Stimulated activated CD4-positive, alpha-beta T cell treated with anti-CD3 and anti-CD28 coated beads, Interleukin-4, amount 100 ng/mL, for 1 hour (primary cell): Measurements from ENCODE around the gene CD33.

Source experiments
- DNase-seq: peaks from one replicate; pipeline ENCODE4 v3.0.0-alpha.2; 2020

CD33 gene

GRCh38 chr19:51259348-51260245, 34.7 kb downstream of the CD33 start:
- DNase-seq: peak; percentile 37

DNA sequence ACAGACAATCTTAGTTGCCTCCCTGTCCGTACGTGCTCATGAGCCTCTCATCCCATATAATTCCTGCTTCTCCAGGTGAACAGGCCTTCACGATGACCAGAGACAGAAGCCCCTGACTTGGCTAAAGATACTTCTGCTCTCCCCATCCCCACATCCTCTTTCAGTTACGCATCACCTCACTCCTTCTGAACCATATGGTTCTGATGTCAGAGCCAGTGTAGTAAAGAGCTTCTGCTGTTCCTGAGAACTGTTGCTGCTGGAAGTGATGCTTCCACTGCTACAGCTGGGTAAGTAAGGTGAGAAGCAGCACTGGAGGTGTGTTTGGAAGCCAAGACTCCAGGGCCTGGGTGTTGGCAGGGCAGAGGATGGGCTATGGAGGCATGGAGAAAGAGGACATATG, 38.9 kb downstream of the CD33 start:
- DNase-seq: no peak

GRCh38 chr19:51271067-51271466, 46.2 kb downstream of the CD33 start:
- no peak for DNase-seq

GRCh38 chr19:51272183-51272810, 47.4 kb downstream of the CD33 start:
- no peak for DNase-seq

DNA sequence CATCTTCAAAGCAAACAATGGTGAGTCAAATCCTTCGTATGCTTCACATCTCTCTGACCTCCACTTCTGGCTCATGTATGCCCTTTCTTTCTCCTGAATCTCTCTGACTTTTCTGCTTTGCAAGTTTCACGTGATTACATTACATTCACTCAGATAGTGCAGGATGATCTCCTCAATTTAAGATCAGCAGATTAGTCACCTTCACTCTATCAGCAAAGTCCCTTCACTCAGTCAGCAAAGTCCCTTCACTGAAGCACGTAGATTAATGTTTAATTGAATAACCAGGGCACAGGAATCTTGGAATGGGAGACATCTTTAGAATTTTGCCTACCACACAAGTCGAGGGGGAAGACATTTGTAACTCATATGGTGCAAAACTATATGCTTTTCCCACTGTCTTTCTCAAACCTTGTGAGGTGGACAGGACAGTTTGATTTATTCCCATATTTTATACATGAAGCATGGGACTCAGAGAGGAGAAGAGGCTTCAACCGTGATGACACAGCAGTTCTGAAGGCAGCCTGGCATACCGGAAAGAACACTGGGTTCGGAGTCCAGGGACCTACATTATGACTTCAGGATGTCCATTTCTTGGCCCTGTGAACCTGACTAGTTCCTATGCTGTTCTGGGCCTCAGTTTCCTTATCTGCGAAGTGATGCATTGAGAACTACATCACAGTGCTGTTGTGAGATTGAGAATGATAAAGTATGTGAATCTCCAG, 49.3 kb downstream of the CD33 start:
- DNase-seq: no peak

DNA sequence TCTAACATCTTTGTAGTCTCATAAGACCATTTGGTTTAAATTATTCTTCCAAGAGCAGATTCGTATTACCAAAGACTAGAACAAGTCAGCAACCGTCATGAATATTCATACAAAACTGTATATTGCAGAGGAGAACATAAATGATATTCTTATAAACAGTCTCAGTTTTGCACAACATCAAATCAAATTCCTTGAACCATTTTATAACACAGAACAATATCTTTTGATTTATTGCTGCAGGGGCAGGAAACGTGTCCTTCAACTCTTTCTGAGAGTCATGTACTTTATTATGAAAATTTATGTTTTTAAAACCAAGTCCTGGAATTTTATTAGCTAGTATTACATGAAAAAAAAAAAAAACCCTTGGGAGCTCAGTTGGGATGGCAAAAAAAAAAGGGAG, 52.2 kb downstream of the CD33 start:
- DNase-seq: no peak

DNA sequence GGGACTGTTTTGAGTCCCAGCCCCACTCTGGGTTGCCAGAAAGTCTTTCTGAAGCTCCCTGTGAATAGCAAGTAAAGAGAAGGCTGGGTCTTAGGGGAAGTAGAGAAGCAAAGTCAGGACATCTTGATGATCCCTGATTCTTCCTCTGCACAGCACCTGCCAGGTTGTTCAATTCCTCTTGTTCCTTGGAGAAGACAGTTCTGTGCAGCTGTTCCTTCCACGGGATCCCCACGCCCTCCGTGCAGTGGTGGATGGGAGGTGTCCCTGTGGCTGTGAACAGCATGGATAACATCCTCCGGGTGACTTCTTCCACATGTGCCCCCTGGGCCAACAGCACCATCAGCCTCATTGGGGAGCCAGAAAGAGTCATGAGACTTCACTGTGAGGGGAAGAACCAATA, 57.5 kb downstream of the CD33 start:
- DNase-seq: no peak

GRCh38 chr19:51285682-51286081, 60.8 kb downstream of the CD33 start:
- DNase-seq: no peak
